Muscle layer of duodenum (tissue), 2 donors: ENCODE results near the gene TNFSF15.
"Not testable (repeated sequence)": the region's sequence is repeated elsewhere in the genome, so short reads cannot be mapped to it uniquely, and the experiment has no call there.

Source experiments
- H3K27ac ChIP-seq: one replicate; pipeline ENCODE4 v1.7.0; 2013; ENCODE audit warnings: mild to moderate bottlenecking, low read length
- H3K27me3 ChIP-seq: one replicate; pipeline ENCODE4 v1.7.0; 2013; ENCODE audit warnings: low read depth, mild to moderate bottlenecking, control low read depth, low read length
- H3K36me3 ChIP-seq, 2 donors: one replicate each; pipeline ENCODE4 v1.7.0; 2013; ENCODE audit warnings: low read length in 2 of 2, control low read depth in 1 of 2, mild to moderate bottlenecking in 1 of 2; ENCODE audit not compliant: insufficient read depth in 2 of 2, control insufficient read depth in 1 of 2
- H3K4me1 ChIP-seq, 2 donors: one replicate each; pipeline ENCODE4 v1.7.0; 2013; ENCODE audit warnings: low read length in 2 of 2, mild to moderate bottlenecking in 2 of 2, control low read depth in 1 of 2, moderate library complexity in 1 of 2; ENCODE audit not compliant: insufficient read depth in 2 of 2, control insufficient read depth in 1 of 2
- H3K4me3 ChIP-seq, 2 donors: one replicate each; pipeline ENCODE4 v1.7.0; 2013; ENCODE audit warnings: low read length in 2 of 2, low read depth in 1 of 2, mild to moderate bottlenecking in 1 of 2
- H3K9me3 ChIP-seq, 2 donors: one replicate each; pipeline ENCODE4 v1.7.0; 2013; ENCODE audit warnings: low read length in 2 of 2, control low read depth in 1 of 2, mild to moderate bottlenecking in 1 of 2; ENCODE audit not compliant: control insufficient read depth in 1 of 2
- donor health status: healthy.

The TNFSF15 gene

GRCh38 chr9:114745108-114745848 is 60.6 kb downstream of the TNFSF15 start:
- Histone ChIP-seq H3K36me3 (no peaks in the 10 kb centered on the region), H3K27me3 (no peaks in the 10 kb centered on the region), H3K4me1 (peaks cover 9 to 11% of the 10 kb centered on the region in 2 donors), H3K4me3 (no peak overlapping the region), H3K27ac (no peak overlapping the region), H3K9me3 (no peaks in the 10 kb centered on the region)

GRCh38 chr9:114743446-114743845 is 62.4 kb downstream of the TNFSF15 start:
- no peak overlapping the region for H3K27ac ChIP-seq
- no peaks in the 10 kb centered on the region for H3K27me3 ChIP-seq
- no peaks in the 10 kb centered on the region for H3K36me3 ChIP-seq
- peaks cover 9 to 11% of the 10 kb centered on the region in 2 donors for H3K4me1 ChIP-seq
- no peaks in the 10 kb centered on the region for H3K9me3 ChIP-seq
- no peak overlapping the region for H3K4me3 ChIP-seq

GRCh38 chr9:114742947-114743346 is 62.9 kb downstream of the TNFSF15 start:
- no peak overlapping the region for H3K27ac ChIP-seq
- no peaks in the 10 kb centered on the region for H3K9me3 ChIP-seq
- H3K4me3 ChIP-seq = no peak overlapping the region
- H3K36me3 ChIP-seq = no peaks in the 10 kb centered on the region
- peaks cover 9 to 11% of the 10 kb centered on the region in 2 donors for H3K4me1 ChIP-seq
- H3K27me3 ChIP-seq = no peaks in the 10 kb centered on the region

GRCh38 chr9:114741521-114741920 is 64.3 kb downstream of the TNFSF15 start:
- not testable (repeated sequence) for H3K4me3 ChIP-seq, H3K27me3 ChIP-seq, H3K27ac ChIP-seq, H3K36me3 ChIP-seq, H3K4me1 ChIP-seq, H3K9me3 ChIP-seq

GRCh38 chr9:114738581-114739316 is 67.1 kb downstream of the TNFSF15 start:
- H3K4me3 ChIP-seq = no peak overlapping the region

GRCh38 chr9:114737847-114738246 is 68.0 kb downstream of the TNFSF15 start:
- H3K27ac ChIP-seq = no peak overlapping the region
- H3K36me3 ChIP-seq = no peaks in the 10 kb centered on the region
- H3K27me3 ChIP-seq = no peaks in the 10 kb centered on the region
- peaks cover 0 to 4% of the 10 kb centered on the region in 2 donors for H3K4me1 ChIP-seq
- no peak overlapping the region for H3K4me3 ChIP-seq
- no peaks in the 10 kb centered on the region for H3K9me3 ChIP-seq

More at GRCh38 chr9:114738581-114739316, 67.1 kb downstream of the TNFSF15 start:
- Histone ChIP-seq H3K4me1 (peaks cover 0 to 4% of the 10 kb centered on the region in 2 donors), H3K27ac (no peak overlapping the region), H3K9me3 (no peaks in the 10 kb centered on the region), H3K36me3 (no peaks in the 10 kb centered on the region), H3K27me3 (no peaks in the 10 kb centered on the region)

GRCh38 chr9:114737118-114737517 is 68.7 kb downstream of the TNFSF15 start:
- Histone ChIP-seq H3K27me3 (no peaks in the 10 kb centered on the region), H3K4me1 (peaks cover 0 to 4% of the 10 kb centered on the region in 2 donors), H3K9me3 (no peaks in the 10 kb centered on the region), H3K4me3 (no peak overlapping the region), H3K36me3 (no peaks in the 10 kb centered on the region), H3K27ac (no peak overlapping the region)

- no peaks in the 10 kb centered on the region for H3K27me3 ChIP-seq
- H3K4me3 ChIP-seq = no peak overlapping the region
- H3K4me1 ChIP-seq = peaks cover 0 to 4% of the 10 kb centered on the region in 2 donors
- H3K9me3 ChIP-seq = no peaks in the 10 kb centered on the region
- H3K27ac ChIP-seq = no peak overlapping the region
- no peaks in the 10 kb centered on the region for H3K36me3 ChIP-seq
Observed at GRCh38 chr9:114735704-114736103, 70.1 kb downstream of the TNFSF15 start.

GRCh38 chr9:114735139-114735538 is 70.7 kb downstream of the TNFSF15 start:
- H3K36me3 ChIP-seq, H3K4me3 ChIP-seq, H3K9me3 ChIP-seq, H3K27me3 ChIP-seq, H3K27ac ChIP-seq, H3K4me1 ChIP-seq: not testable (repeated sequence)
